ENCODE results near the gene PGA5. TPM values are rescaled to one million over a fixed set of nuclear protein-coding genes. Genes with fewer than 3 reads are reported as not detected.
"Not testable (repeated sequence)": the region's sequence is repeated elsewhere in the genome, so short reads cannot be mapped to it uniquely, and the experiment has no call there.

PGA5 gene
- polyA plus RNA-seq (ENCODE audit: insufficient read length in 3 of 3), result under 1 TPM in 2 of 3 donors, not detected in 1; 0.46 to 0.92 TPM
- long read RNA-seq, donor 1, result 0 reads
- long read RNA-seq, donor 2, result 0 reads
- long read RNA-seq, donor 3, result 0 reads
- long read RNA-seq, donor 4, partial matches to known transcripts, result 0 of 2 reads
- long read RNA-seq, donor 4, other reads (novel, unspliced or antisense), result 0 of 2 reads
- long read RNA-seq, donor 5, result 0 reads
- long read RNA-seq, donor 6, result 0 reads
- long read RNA-seq, donor 7, result 0 reads
- long read RNA-seq, donor 8, result 0 reads
- long read RNA-seq, donor 9, result 0 reads
- long read RNA-seq, donor 10, result 0 reads
- long read RNA-seq, donor 11, result 0 reads
- long read RNA-seq, donor 12, result 0 reads
- long read RNA-seq, donor 13, result 0 reads
- long read RNA-seq, donor 14, result 0 reads
- long read RNA-seq, donor 15, result 0 reads
- long read RNA-seq, donor 16, result 0 reads

DNA sequence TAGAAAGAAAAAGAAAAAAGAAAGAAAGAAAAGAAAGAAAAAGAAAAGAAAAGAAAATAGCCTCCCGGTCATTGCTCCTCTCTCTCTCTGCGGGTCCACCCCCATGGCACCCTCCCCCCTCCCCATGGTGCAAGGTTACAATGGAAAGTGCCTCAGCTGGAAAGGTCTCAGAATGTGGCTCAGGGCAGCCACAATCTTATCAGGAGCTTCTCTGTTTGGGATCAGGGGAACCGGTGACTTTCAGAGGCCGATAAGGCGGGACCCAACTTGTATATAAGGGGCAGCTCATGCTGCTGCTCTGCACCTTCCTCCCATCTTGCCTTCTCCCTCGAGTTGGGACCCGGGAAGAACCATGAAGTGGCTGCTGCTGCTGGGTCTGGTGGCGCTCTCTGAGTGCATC is at the start of gene PGA5:
Gene PGA5 (plus strand): TSS at position 301 of the 400 bp plus-strand sequence. CDS start 52 bp downstream, at position 353.
- DNase-seq, result not testable (repeated sequence)

- no peak for DNase-seq
Measured at GRCh38 chr11:61193596-61193995, 47.4 kb upstream of the PGA5 start.

- no peak for DNase-seq
Measured at GRCh38 chr11:61194169-61194671, 46.8 kb upstream of the PGA5 start.

GRCh38 chr11:61194981-61195695 is 45.8 kb upstream of the PGA5 start:
- DNase-seq, result no peak

DNA sequence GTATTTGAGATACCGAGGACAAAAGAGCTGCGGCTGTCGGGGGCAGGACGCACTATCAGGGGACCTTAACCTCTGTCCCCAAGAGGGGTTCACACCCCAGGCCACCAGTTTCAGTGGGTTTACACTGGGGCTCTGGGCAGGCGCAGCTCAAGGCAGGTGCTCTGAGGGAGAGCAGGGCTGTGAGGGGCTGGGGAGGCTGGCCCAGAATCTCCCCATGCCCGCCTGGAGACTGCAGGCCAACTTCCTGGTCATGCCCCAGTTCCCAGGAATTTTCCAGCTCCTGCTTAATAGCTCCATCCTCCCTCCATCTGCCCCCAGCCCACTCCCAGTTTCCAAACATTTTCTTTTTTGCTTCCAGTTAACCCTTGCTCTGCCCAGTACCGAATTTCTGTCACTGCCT is 45.3 kb upstream of the PGA5 start:
- peak; percentile 78 for DNase-seq

DNA sequence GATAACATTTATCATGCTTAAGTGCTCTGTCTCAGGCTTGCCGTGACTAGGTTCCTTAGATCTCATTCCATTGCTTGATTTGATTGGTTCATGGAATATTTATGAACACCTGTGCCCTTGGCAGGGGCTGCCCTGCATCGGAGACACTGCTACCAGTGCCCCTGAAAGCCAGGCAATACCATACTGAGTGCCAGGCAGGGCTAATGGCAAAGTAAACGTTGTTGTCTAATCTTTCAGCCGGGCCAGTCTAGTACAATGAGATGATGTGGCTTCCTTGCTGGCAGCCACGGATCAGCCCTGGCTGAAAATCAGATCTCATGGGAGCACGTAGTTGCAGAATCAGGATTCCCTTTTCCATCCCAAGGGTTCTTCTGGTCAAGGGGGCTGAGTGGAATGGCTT is 42.6 kb upstream of the PGA5 start:
- no peak for DNase-seq

GRCh38 chr11:61198948-61199523 is 41.9 kb upstream of the PGA5 start:
- DNase-seq, result no peak

DNA sequence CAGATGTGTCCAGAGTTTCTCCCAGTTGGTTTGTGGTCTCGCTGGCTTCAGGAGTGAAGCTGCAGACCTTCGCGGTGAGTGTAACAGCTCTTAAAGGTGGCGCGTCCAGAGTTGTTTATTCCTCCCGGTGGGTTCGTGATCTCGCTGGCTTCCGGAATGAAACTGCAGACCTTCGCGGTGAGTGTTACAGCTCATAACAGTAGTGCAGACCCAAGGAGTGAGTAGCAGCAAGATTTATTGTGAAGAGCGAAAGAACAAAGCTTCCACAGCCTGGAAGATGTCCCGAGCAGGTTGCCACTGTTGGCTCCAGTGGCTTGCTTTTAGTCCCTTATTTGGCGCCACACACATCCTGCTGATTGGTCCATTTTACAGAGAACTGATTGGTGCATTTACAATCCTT is 39.5 kb upstream of the PGA5 start:
- no peak for DNase-seq

GRCh38 chr11:61202950-61203746 is 37.8 kb upstream of the PGA5 start, which contains the start of gene PGA3:
TSS of gene PGA3 (plus strand) at chr11:61203515. CDS start at chr11:61203565, 50 bp downstream.
- DNase-seq, result not testable (repeated sequence)

- DNase-seq, result not testable (repeated sequence)
Measured at GRCh38 chr11:61203873-61204272, 37.1 kb upstream of the PGA5 start.

DNA sequence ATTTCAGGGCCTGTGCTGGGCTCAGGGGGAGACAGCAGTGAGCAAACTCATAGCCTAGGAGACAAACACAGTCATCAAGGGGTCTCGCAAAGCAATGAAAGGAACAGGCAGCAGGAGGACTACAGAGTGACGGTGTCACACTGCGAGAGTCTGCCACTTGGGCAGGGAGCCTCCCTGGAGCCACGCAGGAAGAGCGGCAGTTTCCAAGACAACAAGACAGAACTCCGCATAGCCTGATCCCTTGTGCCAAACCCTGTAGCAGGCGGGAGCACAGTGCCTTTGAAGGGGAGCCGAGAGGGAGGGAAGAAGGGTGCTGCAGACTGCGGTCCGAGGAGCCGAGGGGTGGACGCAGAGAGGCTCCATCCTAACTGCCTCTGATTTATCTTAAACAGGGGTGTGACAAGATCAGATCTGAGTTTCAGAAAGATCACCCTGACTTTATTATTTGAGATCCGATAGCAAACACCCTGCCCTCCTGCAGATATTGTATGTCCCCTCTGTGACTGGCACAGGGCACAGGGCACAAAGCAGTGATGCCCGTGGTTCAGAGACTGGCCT is 36.4 kb upstream of the PGA5 start:
- DNase-seq, result not testable (repeated sequence)

DNA sequence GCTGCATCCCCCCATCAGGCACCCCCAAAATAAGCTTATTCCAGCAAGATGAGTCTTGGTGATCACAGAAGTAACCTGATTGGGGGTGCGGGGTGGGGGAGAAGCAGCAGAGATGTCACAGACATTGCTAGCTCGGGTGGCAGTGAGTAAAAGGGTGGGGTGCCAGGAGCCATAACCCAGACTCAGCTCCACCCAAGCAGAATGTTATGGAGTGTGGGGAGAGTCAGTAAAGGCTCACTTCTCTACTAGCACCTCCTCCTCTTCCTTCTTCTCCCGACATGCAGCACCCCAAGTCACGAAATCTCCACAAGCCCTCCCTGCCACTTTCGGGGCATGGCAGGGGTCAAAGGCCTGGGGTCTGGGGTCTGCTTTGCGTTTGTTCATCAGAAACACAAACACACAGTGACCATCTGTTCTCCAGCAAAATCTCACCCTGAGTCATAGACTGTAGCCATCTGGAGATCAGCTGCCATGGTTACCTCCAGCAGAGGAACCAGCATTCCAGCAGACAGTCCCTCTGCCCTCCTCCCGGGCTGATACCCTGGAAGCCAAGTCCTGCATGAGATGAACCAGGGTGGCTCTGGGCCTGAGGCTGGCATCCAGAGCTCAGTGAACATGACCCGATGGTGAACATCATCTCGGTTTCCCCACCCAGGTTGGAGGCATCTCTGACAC is 33.2 kb upstream of the PGA5 start:
- DNase-seq, result not testable (repeated sequence)

- not testable (repeated sequence) for DNase-seq
Measured at GRCh38 chr11:61210629-61211028, 30.3 kb upstream of the PGA5 start.

DNA sequence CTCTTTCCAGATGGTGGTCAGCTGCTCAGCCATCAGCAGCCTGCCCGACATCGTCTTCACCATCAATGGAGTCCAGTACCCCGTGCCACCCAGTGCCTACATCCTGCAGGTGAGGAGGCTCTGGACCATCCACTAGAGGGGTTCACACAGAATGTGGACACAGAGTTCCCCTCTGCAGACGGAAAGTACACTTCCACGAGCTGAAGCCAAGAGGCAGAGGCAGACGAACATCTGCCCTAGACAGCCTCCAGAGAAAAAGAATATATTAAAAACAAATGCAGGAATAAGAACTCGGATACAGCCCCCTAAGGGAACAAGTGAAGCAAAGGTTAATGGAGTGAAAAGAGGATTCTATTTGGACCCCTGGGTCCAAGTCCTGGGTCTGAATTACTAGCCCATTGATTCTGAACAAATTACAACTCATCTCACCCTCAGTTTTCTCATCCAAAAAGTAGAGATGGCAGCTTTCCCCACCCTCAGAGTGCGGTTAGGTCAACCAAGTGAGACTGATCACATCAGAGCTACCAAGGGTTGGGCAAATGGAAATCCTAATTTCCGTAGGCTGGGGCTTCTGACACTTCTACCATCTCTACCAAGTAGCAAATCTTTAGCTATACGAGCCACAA is 29.5 kb upstream of the PGA5 start:
- not testable (repeated sequence) for DNase-seq

GRCh38 chr11:61212202-61212601 is 28.8 kb upstream of the PGA5 start:
- not testable (repeated sequence) for DNase-seq

- DNase-seq, result not testable (repeated sequence)
Measured at GRCh38 chr11:61213711-61214324, 27.2 kb upstream of the PGA5 start.

DNA sequence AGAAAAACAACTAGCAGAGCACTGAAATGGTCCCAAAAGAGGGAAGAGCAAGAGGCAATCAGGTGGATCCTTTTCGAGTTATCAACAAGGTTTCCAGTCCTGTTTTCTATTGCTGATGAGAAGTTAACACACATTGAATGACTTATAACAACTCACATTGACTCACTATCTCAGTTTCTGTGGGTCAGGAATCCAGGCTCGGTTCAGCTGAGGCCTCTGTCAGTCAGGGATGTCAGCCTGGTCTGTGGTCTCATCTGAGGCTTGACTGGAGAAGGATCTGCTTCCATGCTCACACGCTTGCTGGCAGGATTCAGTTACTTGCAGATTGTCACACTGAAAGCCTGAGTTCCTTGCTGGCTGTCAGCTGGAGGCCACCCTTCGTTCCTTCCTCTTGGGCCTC is 22.7 kb upstream of the PGA5 start:
- DNase-seq, result not testable (repeated sequence)

- DNase-seq, result not testable (repeated sequence)
Measured at GRCh38 chr11:61219016-61219415, 22.0 kb upstream of the PGA5 start.

DNA sequence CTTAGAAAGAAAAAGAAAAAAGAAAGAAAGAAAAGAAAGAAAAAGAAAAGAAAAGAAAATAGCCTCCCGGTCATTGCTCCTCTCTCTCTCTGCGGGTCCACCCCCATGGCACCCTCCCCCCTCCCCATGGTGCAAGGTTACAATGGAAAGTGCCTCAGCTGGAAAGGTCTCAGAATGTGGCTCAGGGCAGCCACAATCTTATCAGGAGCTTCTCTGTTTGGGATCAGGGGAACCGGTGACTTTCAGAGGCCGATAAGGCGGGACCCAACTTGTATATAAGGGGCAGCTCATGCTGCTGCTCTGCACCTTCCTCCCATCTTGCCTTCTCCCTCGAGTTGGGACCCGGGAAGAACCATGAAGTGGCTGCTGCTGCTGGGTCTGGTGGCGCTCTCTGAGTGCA is 18.9 kb upstream of the PGA5 start, which contains the start of gene PGA4:
Gene PGA4 (plus strand): TSS at position 301 of the 400 bp plus-strand sequence. CDS start 54 bp downstream, at position 355.
- DNase-seq, result not testable (repeated sequence)
